ENCODE data around the gene LRRC8C.

The LRRC8C gene

GRCh38 chr1:89690595-89690994, 57.7 kb downstream of the LRRC8C start:
- no peak for TF ChIP-seq CTCF (IDR thresholded peaks at IDR 0.05; ENCODE audit: low read length)
- no peak for TF ChIP-seq EZH2 (IDR thresholded peaks at IDR 0.05; ENCODE audit: borderline replicate concordance, low read length)

GRCh38 chr1:89692601-89693521, 59.9 kb downstream of the LRRC8C start:
- Histone ChIP-seq H3K4me3 (ENCODE audit: low read depth, low read length, poor library complexity, severe bottlenecking) (no peak overlapping the region), H3K9me2 (ENCODE audit: low read depth, low read length) (no peaks in the 10 kb centered on the region)

More at GRCh38 chr1:89690595-89690994, 57.7 kb downstream of the LRRC8C start:
- Histone ChIP-seq H3K9me3 (ENCODE audit: low read length) (no peaks in the 10 kb centered on the region), H2AFZ (ENCODE audit: low read length) (no peak overlapping the region), H3K79me2 (ENCODE audit: insufficient read depth, low read length) (no peaks in the 10 kb centered on the region), H3K4me1 (ENCODE audit: insufficient read depth, low read length, severe bottlenecking) (peaks cover 32% of the 10 kb centered on the region), H3K27me3 (ENCODE audit: insufficient read depth, low read length) (no peaks in the 10 kb centered on the region), H3K4me3 (ENCODE audit: low read depth, low read length, poor library complexity, severe bottlenecking) (no peak overlapping the region), H3K9ac (ENCODE audit: low read length) (no peak overlapping the region), H4K20me1 (ENCODE audit: insufficient read depth, low read length) (no peaks in the 10 kb centered on the region), H3K36me3 (ENCODE audit: insufficient read depth, low read length) (0 out of 2 replicates have a peak, but pooled peaks cover 8% of the 10 kb centered on the region), H3F3A (ENCODE audit: insufficient read depth, low read length) (no peaks in the 10 kb centered on the region; the same call in 1 of the 2 replicates), H3K4me2 (ENCODE audit: low read length) (no peak overlapping the region), H3K9me2 (ENCODE audit: low read depth, low read length) (no peaks in the 10 kb centered on the region), H3K27ac (ENCODE audit: low read depth, low read length, poor library complexity, severe bottlenecking) (peak overlapping the region; percentile 37)

GRCh38 chr1:89695847-89696246, 62.9 kb downstream of the LRRC8C start:
- H3K9ac ChIP-seq (ENCODE audit: low read length), result no peak overlapping the region
- H3K36me3 ChIP-seq (ENCODE audit: insufficient read depth, low read length), result no peaks in the 10 kb centered on the region
- no peaks in the 10 kb centered on the region for H4K20me1 ChIP-seq (ENCODE audit: insufficient read depth, low read length)
- peaks cover 45% of the 10 kb centered on the region for H3K4me1 ChIP-seq (ENCODE audit: insufficient read depth, low read length, severe bottlenecking)
- H3K9me2 ChIP-seq (ENCODE audit: low read depth, low read length), result no peaks in the 10 kb centered on the region
- TF ChIP-seq EZH2 (IDR thresholded peaks at IDR 0.05; ENCODE audit: borderline replicate concordance, low read length) (no peak), CTCF (IDR thresholded peaks at IDR 0.05; ENCODE audit: low read length) (no peak)
- H3K4me2 ChIP-seq (ENCODE audit: low read length), result no peak overlapping the region
- H3K27ac ChIP-seq (ENCODE audit: low read depth, low read length, poor library complexity, severe bottlenecking), result no peak overlapping the region
- H3F3A ChIP-seq (ENCODE audit: insufficient read depth, low read length), result no peaks in the 10 kb centered on the region; the same call in 1 of the 2 replicates
- no peaks in the 10 kb centered on the region for H3K27me3 ChIP-seq (ENCODE audit: insufficient read depth, low read length)
- H2AFZ ChIP-seq (ENCODE audit: low read length), result no peak overlapping the region
- no peaks in the 10 kb centered on the region for H3K9me3 ChIP-seq (ENCODE audit: low read length)
- H3K4me3 ChIP-seq (ENCODE audit: low read depth, low read length, poor library complexity, severe bottlenecking), result no peak overlapping the region
- H3K79me2 ChIP-seq (ENCODE audit: insufficient read depth, low read length), result no peaks in the 10 kb centered on the region

More at GRCh38 chr1:89692601-89693521, 59.9 kb downstream of the LRRC8C start:
- Histone ChIP-seq H3K27me3 (ENCODE audit: insufficient read depth, low read length) (no peaks in the 10 kb centered on the region), H3K36me3 (ENCODE audit: insufficient read depth, low read length) (0 out of 2 replicates have a peak, but pooled peaks cover 4% of the 10 kb centered on the region), H3K9me3 (ENCODE audit: low read length) (no peaks in the 10 kb centered on the region), H4K20me1 (ENCODE audit: insufficient read depth, low read length) (no peaks in the 10 kb centered on the region), H2AFZ (ENCODE audit: low read length) (no peak overlapping the region), H3K27ac (ENCODE audit: low read depth, low read length, poor library complexity, severe bottlenecking) (peak overlapping the region; percentile 68), H3K9ac (ENCODE audit: low read length) (peak overlapping the region; percentile 9; the same call in 1 of the 2 replicates), H3F3A (ENCODE audit: insufficient read depth, low read length) (no peaks in the 10 kb centered on the region; the same call in 1 of the 2 replicates), H3K79me2 (ENCODE audit: insufficient read depth, low read length) (no peaks in the 10 kb centered on the region), H3K4me2 (ENCODE audit: low read length) (peak overlapping the region; percentile 4; the same call in 1 of the 2 replicates), H3K4me1 (ENCODE audit: insufficient read depth, low read length, severe bottlenecking) (peaks cover 32% of the 10 kb centered on the region)
- TF ChIP-seq EZH2 (IDR thresholded peaks at IDR 0.05; ENCODE audit: borderline replicate concordance, low read length) (no peak), CTCF (IDR thresholded peaks at IDR 0.05; ENCODE audit: low read length) (no peak)

All from OCI-LY1 (cell line).